T47D (cell line): ENCODE results near the gene LRMDA.

Experiments
- DNase-seq, 2 experiments: peaks; one replicate each; pipeline versions ENCODE4 v3.0.0 to v3.0.0-alpha.2; 2011 to 2012; ENCODE audit warnings: low read depth in 1 of 2, low spot score in 1 of 2
- JUND ChIP-seq: IDR thresholded peaks from 2 replicates; pipeline ENCODE4 v1.6.1; 2012; ENCODE audit warnings: low read depth
- in situ Hi-C: cut with HindIII; loops from 2 replicates; pipeline ENCODE4 v1.10.0; 2016; ENCODE audit warnings: low sequenced_read_pairs, low pct_unique_long_range_greater_than_20kb

The LRMDA gene

GRCh38 chr10:75773231-75773780, 341.9 kb downstream of the LRMDA start:
- in situ Hi-C loops = no loop called here
- no peak for TF ChIP-seq JUND
- DNase-seq = no peak

- TF ChIP-seq JUND = no peak
- in situ Hi-C loops = no loop called here
- DNase-seq = no peak
Observed at GRCh38 chr10:75773813-75774782, 342.7 kb downstream of the LRMDA start.

GRCh38 chr10:75774783-75775490, 343.5 kb downstream of the LRMDA start:
- no peak for TF ChIP-seq JUND
- DNase-seq = no peak
- in situ Hi-C loops = no loop called here

- DNase-seq = peak in 1 of 2 experiments; percentile 61
- TF ChIP-seq JUND = no peak
- in situ Hi-C loops = no loop called here
Observed at GRCh38 chr10:75776738-75777504, 345.5 kb downstream of the LRMDA start.

- no peak for DNase-seq
- TF ChIP-seq JUND = no peak
- in situ Hi-C loops = no loop called here
Observed at GRCh38 chr10:75778665-75779064, 347.2 kb downstream of the LRMDA start.

- TF ChIP-seq JUND = no peak
- DNase-seq = no peak
- in situ Hi-C loops = no loop called here
Observed at GRCh38 chr10:75779276-75779675, 347.9 kb downstream of the LRMDA start.

GRCh38 chr10:75782463-75783248, 351.2 kb downstream of the LRMDA start:
- no peak for DNase-seq
- TF ChIP-seq JUND = no peak
- in situ Hi-C loops = no loop called here

GRCh38 chr10:75788394-75789205, 357.2 kb downstream of the LRMDA start:
- TF ChIP-seq JUND = no peak
- DNase-seq = no peak
- in situ Hi-C loops = no loop called here

GRCh38 chr10:75793848-75794247, 362.4 kb downstream of the LRMDA start:
- in situ Hi-C loops = no loop called here
- peak in 1 of 2 experiments; percentile 40 for DNase-seq
- no peak for TF ChIP-seq JUND

- no peak for TF ChIP-seq JUND
- no peak for DNase-seq
- in situ Hi-C loops = no loop called here
Observed at GRCh38 chr10:75801121-75801520, 369.7 kb downstream of the LRMDA start.

- in situ Hi-C loops = no loop called here
- no peak for TF ChIP-seq JUND
- DNase-seq = no peak
Observed at GRCh38 chr10:75801661-75802060, 370.2 kb downstream of the LRMDA start.
